Activated T-cell treated with anti-CD3 and anti-CD28 coated beads, Interleukin-2, amount 50 U/mL, for 72 hours (primary cell): Measurements from ENCODE around the gene ZNF732. TPM values are rescaled to one million over a fixed set of nuclear protein-coding genes. Genes with fewer than 3 reads are reported as not detected.
"Not testable (repeated sequence)": the region's sequence is repeated elsewhere in the genome, so short reads cannot be mapped to it uniquely, and the experiment has no call there.

ENCODE experiments used
- ATAC-seq, 2 donors: fragments of 150-1000 bp; cut with Tn5 transposase; replicated peaks in 1 of 2; 2 replicates each; pipeline ENCODE4 v1.10.0; 2021; ENCODE audit warnings: moderate library complexity in 2 of 2, mild to moderate bottlenecking in 1 of 2
- DNase-seq, 2 donors: peaks; one replicate each; pipeline ENCODE4 v3.0.0; 2021 to 2022; ENCODE audit warnings: mixed read lengths in 1 of 2
- H3K27ac Mint-ChIP-seq: one replicate; pipeline ENCODE4 v1.8.0; 2022; ENCODE audit warnings: mild to moderate bottlenecking, moderate library complexity, mixed read lengths
- H3K27me3 Mint-ChIP-seq: one replicate; pipeline ENCODE4 v1.8.0; 2022; ENCODE audit warnings: low read depth, mixed read lengths
- H3K36me3 Mint-ChIP-seq, 2 donors: one replicate each; pipeline ENCODE4 v1.8.0; 2022; ENCODE audit warnings: mixed read lengths in 2 of 2, mild to moderate bottlenecking in 1 of 2; ENCODE audit not compliant: insufficient read depth in 2 of 2
- H3K4me1 Mint-ChIP-seq: one replicate; pipeline ENCODE4 v1.8.0; 2022; ENCODE audit warnings: low read depth, mixed read lengths
- H3K4me3 Mint-ChIP-seq, 2 donors: one replicate each; pipeline ENCODE4 v1.8.0; 2022; ENCODE audit warnings: mild to moderate bottlenecking in 2 of 2, mixed read lengths in 2 of 2, moderate library complexity in 2 of 2
- H3K9me3 Mint-ChIP-seq, 2 donors: one replicate each; pipeline ENCODE4 v1.8.0; 2022; ENCODE audit warnings: mixed read lengths in 2 of 2
- total RNA-seq, 2 donors: library from RNA; stranded (reverse); gene quantifications; one replicate each; pipeline ENCODE4 v1.2.3, GENCODE V29; 2022

The ZNF732 gene
- total RNA-seq, 2 donors from 2014 or later: not detected

GRCh38 chr4:304516-304915 is 758 bp downstream of the ZNF732 start:
- peaks cover 11 to 14% of the 10 kb centered on the region in 2 donors for H3K9me3 Mint-ChIP-seq
- ATAC-seq, DNase-seq, H3K4me3 Mint-ChIP-seq, H3K27ac Mint-ChIP-seq: not testable (repeated sequence)
- H3K27me3 Mint-ChIP-seq: peaks cover 18% of the 10 kb centered on the region
- H3K36me3 Mint-ChIP-seq: peaks cover 14 to 18% of the 10 kb centered on the region in 2 donors
- H3K4me1 Mint-ChIP-seq: peaks cover 10% of the 10 kb centered on the region

- H3K9me3 Mint-ChIP-seq: peaks cover 13 to 16% of the 10 kb centered on the region in 2 donors
- peaks cover 14 to 18% of the 10 kb centered on the region in 2 donors for H3K36me3 Mint-ChIP-seq
- H3K4me3 Mint-ChIP-seq: no peak overlapping the region
- no peak overlapping the region for H3K27ac Mint-ChIP-seq
- DNase-seq: no peak
- peaks cover 10% of the 10 kb centered on the region for H3K4me1 Mint-ChIP-seq
- ATAC-seq: no peak
- H3K27me3 Mint-ChIP-seq: peaks cover 18% of the 10 kb centered on the region
Observed at GRCh38 chr4:302381-302780, 2.9 kb downstream of the ZNF732 start.

- H3K27ac Mint-ChIP-seq: no peak overlapping the region
- no peak for ATAC-seq
- H3K4me1 Mint-ChIP-seq: no peaks in the 10 kb centered on the region
- no peak for DNase-seq
- no peak overlapping the region for H3K4me3 Mint-ChIP-seq
- no peaks in the 10 kb centered on the region for H3K27me3 Mint-ChIP-seq
- H3K36me3 Mint-ChIP-seq: no peaks in the 10 kb centered on the region
- H3K9me3 Mint-ChIP-seq: peaks cover 2 to 4% of the 10 kb centered on the region in 2 donors
Observed at GRCh38 chr4:294732-295131, 10.5 kb downstream of the ZNF732 start.

- no peaks in the 10 kb centered on the region for H3K4me1 Mint-ChIP-seq
- DNase-seq (no peak), ATAC-seq (no peak)
- H3K4me3 Mint-ChIP-seq: no peak overlapping the region
- no peak overlapping the region for H3K27ac Mint-ChIP-seq
- peaks cover 6% of the 10 kb centered on the region for H3K27me3 Mint-ChIP-seq
- H3K9me3 Mint-ChIP-seq: peaks cover 6 to 7% of the 10 kb centered on the region in 2 donors
- peaks cover 2 to 3% of the 10 kb centered on the region in 2 donors for H3K36me3 Mint-ChIP-seq
Observed at GRCh38 chr4:288891-289290, 16.4 kb downstream of the ZNF732 start.

- peaks cover 23 to 26% of the 10 kb centered on the region in 2 donors for H3K9me3 Mint-ChIP-seq
- H3K27ac Mint-ChIP-seq: no peak overlapping the region
- H3K27me3 Mint-ChIP-seq: no peaks in the 10 kb centered on the region
- ATAC-seq: no peak
- peaks cover 25 to 51% of the 10 kb centered on the region in 2 donors for H3K36me3 Mint-ChIP-seq
- H3K4me3 Mint-ChIP-seq: no peak overlapping the region
- DNase-seq: no peak
- no peaks in the 10 kb centered on the region for H3K4me1 Mint-ChIP-seq
Observed at GRCh38 chr4:273309-274017, 31.8 kb downstream of the ZNF732 start.

GRCh38 chr4:271492-272103 is 33.7 kb downstream of the ZNF732 start:
- no peaks in the 10 kb centered on the region for H3K4me1 Mint-ChIP-seq
- H3K27me3 Mint-ChIP-seq: no peaks in the 10 kb centered on the region
- DNase-seq: no peak
- peaks cover 21 to 26% of the 10 kb centered on the region in 2 donors for H3K9me3 Mint-ChIP-seq
- peaks cover 23 to 47% of the 10 kb centered on the region in 2 donors for H3K36me3 Mint-ChIP-seq
- no peak overlapping the region for H3K4me3 Mint-ChIP-seq
- no peak for ATAC-seq
- no peak overlapping the region for H3K27ac Mint-ChIP-seq

- not testable (repeated sequence) for H3K27ac Mint-ChIP-seq, H3K4me1 Mint-ChIP-seq, H3K4me3 Mint-ChIP-seq, H3K27me3 Mint-ChIP-seq, ATAC-seq
- DNase-seq: peak in 1 of 2 donors; percentile 8
- Mint-ChIP-seq H3K9me3 (peaks cover 31% of the 10 kb centered on the region in 2 donors), H3K36me3 (peaks cover 28 to 47% of the 10 kb centered on the region in 2 donors)
Observed at GRCh38 chr4:259240-259639, 46.0 kb downstream of the ZNF732 start.

- Mint-ChIP-seq H3K4me1 (no peaks in the 10 kb centered on the region), H3K36me3 (peaks cover 24 to 48% of the 10 kb centered on the region in 2 donors), H3K27ac (no peak overlapping the region), H3K4me3 (no peak overlapping the region), H3K27me3 (no peaks in the 10 kb centered on the region), H3K9me3 (peaks cover 26 to 32% of the 10 kb centered on the region in 2 donors)
- ATAC-seq (no peak), DNase-seq (no peak)
Observed at GRCh38 chr4:256492-256891, 48.8 kb downstream of the ZNF732 start.

GRCh38 chr4:253936-254756 is 51.1 kb downstream of the ZNF732 start:
- Mint-ChIP-seq H3K27ac (no peak overlapping the region), H3K36me3 (peaks cover 20 to 36% of the 10 kb centered on the region in 2 donors), H3K27me3 (no peaks in the 10 kb centered on the region), H3K9me3 (peaks cover 18 to 20% of the 10 kb centered on the region in 2 donors), H3K4me1 (no peaks in the 10 kb centered on the region), H3K4me3 (no peak overlapping the region)
- DNase-seq (no peak), ATAC-seq (no peak)

- no peak for DNase-seq
- peaks cover 20 to 38% of the 10 kb centered on the region in 2 donors for H3K36me3 Mint-ChIP-seq
- no peaks in the 10 kb centered on the region for H3K27me3 Mint-ChIP-seq
- no peak overlapping the region for H3K4me3 Mint-ChIP-seq
- H3K27ac Mint-ChIP-seq: peak overlapping the region; percentile 37
- H3K9me3 Mint-ChIP-seq: peaks cover 20% of the 10 kb centered on the region in 2 donors
- ATAC-seq: no peak
- no peaks in the 10 kb centered on the region for H3K4me1 Mint-ChIP-seq
Observed at GRCh38 chr4:252065-252601, 53.1 kb downstream of the ZNF732 start.

GRCh38 chr4:244471-244870 is 60.8 kb downstream of the ZNF732 start:
- ATAC-seq (no peak), DNase-seq (peak; percentile 46 to 66)
- peaks cover 14% of the 10 kb centered on the region for H3K4me1 Mint-ChIP-seq
- H3K36me3 Mint-ChIP-seq: peaks cover under 1 to 8% of the 10 kb centered on the region in 2 donors
- H3K9me3 Mint-ChIP-seq: peaks cover 2 to 4% of the 10 kb centered on the region in 2 donors
- no peaks in the 10 kb centered on the region for H3K27me3 Mint-ChIP-seq
- no peak overlapping the region for H3K4me3 Mint-ChIP-seq
- no peak overlapping the region for H3K27ac Mint-ChIP-seq

GRCh38 chr4:243426-243825 is 61.8 kb downstream of the ZNF732 start:
- Mint-ChIP-seq H3K4me1 (peaks cover 14% of the 10 kb centered on the region), H3K27ac (no peak overlapping the region), H3K4me3 (no peak overlapping the region), H3K27me3 (no peaks in the 10 kb centered on the region), H3K9me3 (peaks cover 2 to 3% of the 10 kb centered on the region in 2 donors), H3K36me3 (peaks cover 0 to 3% of the 10 kb centered on the region in 2 donors)
- DNase-seq (no peak), ATAC-seq (no peak)
